AG04450 (cell line): ENCODE measurements around the gene TEC. TPM values are rescaled to one million over a fixed set of nuclear protein-coding genes. Genes with fewer than 3 reads are reported as not detected.

Experiments used
- CTCF ChIA-PET: fragments of 300-600, 350-600 bp; formaldehyde crosslinking; extraction: SDS; loops from one replicate; lab custom pipeline; 2022; ENCODE audit warnings: antibody characterized with exemption, inconsistent platforms; lab: Charles Lee
- POLR2A ChIA-PET: fragments of 350-600 bp; formaldehyde crosslinking; extraction: SDS; loops from one replicate; lab custom pipeline; 2021; ENCODE audit warnings: antibody characterized with exemption, inconsistent platforms; lab: Yijun Ruan, JAX
- DNase-seq: peaks from one replicate; pipeline ENCODE4 v3.0.0-alpha.2; 2011; ENCODE audit warnings: low read depth, low spot score
- H3K27ac ChIP-seq: one replicate; pipeline ENCODE4 v1.5.1; 2012; ENCODE audit warnings: low read depth, low read length, control low read depth
- H3K27me3 ChIP-seq: one replicate; pipeline ENCODE4 v1.6.0; 2012; ENCODE audit warnings: low read length; ENCODE audit not compliant: control insufficient read depth, insufficient read depth
- H3K4me3 ChIP-seq: 2 replicates; pipeline ENCODE4 v1.5.1; 2011; ENCODE audit warnings: mild to moderate bottlenecking, low read depth, low read length, control low read depth
- H3K9me3 ChIP-seq: 2 replicates; pipeline ENCODE4 v1.5.1; 2012; ENCODE audit warnings: low read length; ENCODE audit not compliant: control insufficient read depth, insufficient read depth
- polyA plus RNA-seq: library from polyadenylated mRNA; depleted of rRNA; stranded (reverse); fragments of >200 nt; gene quantifications from 2 replicates; pipeline ENCODE4 v1.2.3, GENCODE V29; 2011
- TF ChIP-seq, protein P1 (sequence below): IDR thresholded peaks from 2 replicates; pipeline ENCODE4 v1.5.1; 2011; ENCODE audit warnings: low read depth, low read length, control low read depth, inconsistent platforms

Gene TEC
- polyA plus RNA-seq, 1 experiment, result 0.21 TPM

DNA sequence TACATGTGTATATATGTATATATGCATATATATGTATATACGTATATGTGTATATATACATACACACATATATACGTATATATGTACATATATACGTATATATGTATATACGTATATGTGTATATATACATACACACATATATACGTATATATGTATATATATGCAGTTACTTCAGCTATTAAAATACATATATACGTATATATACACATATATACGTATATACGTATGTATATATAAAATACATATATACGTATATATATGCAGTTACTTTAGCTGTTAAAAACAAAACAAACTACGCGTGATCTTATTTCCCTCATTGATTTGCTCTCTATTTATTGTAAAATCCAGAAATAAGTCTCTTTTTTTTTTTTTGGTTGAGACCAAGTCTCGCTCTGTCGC is 149.5 kb downstream of the TEC start:
- Histone ChIP-seq H3K9me3 (no peaks in the 10 kb centered on the region), H3K4me3 (no peak overlapping the region), H3K27ac (no peak overlapping the region), H3K27me3 (peaks cover 9% of the 10 kb centered on the region)
- TF ChIP-seq, protein P1, sequence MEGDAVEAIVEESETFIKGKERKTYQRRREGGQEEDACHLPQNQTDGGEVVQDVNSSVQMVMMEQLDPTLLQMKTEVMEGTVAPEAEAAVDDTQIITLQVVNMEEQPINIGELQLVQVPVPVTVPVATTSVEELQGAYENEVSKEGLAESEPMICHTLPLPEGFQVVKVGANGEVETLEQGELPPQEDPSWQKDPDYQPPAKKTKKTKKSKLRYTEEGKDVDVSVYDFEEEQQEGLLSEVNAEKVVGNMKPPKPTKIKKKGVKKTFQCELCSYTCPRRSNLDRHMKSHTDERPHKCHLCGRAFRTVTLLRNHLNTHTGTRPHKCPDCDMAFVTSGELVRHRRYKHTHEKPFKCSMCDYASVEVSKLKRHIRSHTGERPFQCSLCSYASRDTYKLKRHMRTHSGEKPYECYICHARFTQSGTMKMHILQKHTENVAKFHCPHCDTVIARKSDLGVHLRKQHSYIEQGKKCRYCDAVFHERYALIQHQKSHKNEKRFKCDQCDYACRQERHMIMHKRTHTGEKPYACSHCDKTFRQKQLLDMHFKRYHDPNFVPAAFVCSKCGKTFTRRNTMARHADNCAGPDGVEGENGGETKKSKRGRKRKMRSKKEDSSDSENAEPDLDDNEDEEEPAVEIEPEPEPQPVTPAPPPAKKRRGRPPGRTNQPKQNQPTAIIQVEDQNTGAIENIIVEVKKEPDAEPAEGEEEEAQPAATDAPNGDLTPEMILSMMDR, result no peak
- ChIA-PET POLR2A (no interaction called here), CTCF (no interaction called here)
- no peak for DNase-seq

DNA sequence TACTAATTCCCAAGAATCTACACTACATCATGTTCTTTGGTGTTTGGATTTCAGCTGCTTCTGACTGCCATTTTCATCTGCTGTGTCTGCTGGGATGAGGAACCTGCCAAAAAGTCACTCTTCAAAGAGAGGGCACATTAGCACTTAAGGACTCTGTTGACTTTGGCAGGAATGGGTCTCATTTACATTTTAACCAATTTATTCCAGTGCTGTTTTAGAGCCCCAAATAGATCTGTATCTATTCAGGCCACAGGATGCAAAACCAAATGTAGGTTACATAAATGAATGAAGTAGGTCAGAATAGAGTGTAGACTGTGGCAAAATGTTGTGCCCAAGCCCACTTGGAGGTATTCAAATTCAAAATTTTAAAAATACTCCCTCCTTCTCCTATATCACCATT is 150.0 kb downstream of the TEC start:
- Histone ChIP-seq H3K27me3 (peaks cover 9% of the 10 kb centered on the region), H3K9me3 (no peaks in the 10 kb centered on the region), H3K27ac (no peak overlapping the region), H3K4me3 (no peak overlapping the region)
- ChIA-PET POLR2A (no interaction called here), CTCF (no interaction called here)
- TF ChIP-seq, protein P1, result no peak
- DNase-seq, result no peak

DNA sequence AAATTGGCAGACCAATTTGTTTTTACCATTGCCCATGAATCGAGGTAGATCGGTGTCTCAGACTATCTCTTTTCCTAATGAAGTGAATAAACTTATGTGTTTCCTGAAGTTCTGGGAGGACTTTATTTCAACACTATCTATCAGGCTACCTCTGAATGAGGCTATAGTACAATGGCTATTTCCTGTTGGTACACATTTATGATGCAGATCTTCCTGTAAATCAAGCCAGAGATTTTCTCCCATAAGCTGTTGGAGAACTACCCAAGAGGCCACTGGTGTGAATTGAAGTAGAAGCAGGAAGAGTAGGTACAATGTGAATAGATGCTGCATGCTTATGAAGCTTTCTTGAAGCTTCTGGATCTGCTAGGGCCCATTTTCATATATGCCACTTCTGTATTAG is 151.6 kb downstream of the TEC start:
- no peak for DNase-seq
- H3K27me3 ChIP-seq, result peaks cover 7% of the 10 kb centered on the region
- POLR2A ChIA-PET, result no interaction called here
- no peak overlapping the region for H3K4me3 ChIP-seq
- TF ChIP-seq, protein P1, result no peak
- H3K27ac ChIP-seq, result no peak overlapping the region
- CTCF ChIA-PET, result no interaction called here
- H3K9me3 ChIP-seq, result no peaks in the 10 kb centered on the region

DNA sequence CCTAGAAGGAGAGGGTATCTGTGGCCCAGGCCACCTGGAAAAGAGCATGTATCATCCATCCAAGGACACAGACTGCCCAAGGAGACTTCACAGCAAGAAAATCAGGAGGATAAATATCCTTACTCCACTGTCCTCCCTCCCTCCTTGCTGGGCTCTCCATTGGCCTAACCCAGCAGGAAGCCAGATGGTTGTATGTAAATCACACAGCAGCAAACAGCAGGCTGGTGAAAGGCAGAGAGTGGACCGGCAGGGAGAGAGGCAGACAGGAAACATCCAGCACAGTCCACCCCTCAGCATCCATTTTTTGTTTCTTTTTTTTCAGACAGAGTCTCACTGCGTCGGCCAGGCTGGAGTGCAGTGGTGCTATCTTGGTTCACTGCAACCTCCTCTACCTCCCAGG is 153.1 kb downstream of the TEC start:
- DNase-seq, result no peak
- Histone ChIP-seq H3K27ac (no peak overlapping the region), H3K4me3 (no peak overlapping the region), H3K27me3 (peaks cover 7% of the 10 kb centered on the region), H3K9me3 (no peaks in the 10 kb centered on the region)
- TF ChIP-seq, protein P1, result no peak
- CTCF ChIA-PET, result no interaction called here
- POLR2A ChIA-PET, result no interaction called here

DNA sequence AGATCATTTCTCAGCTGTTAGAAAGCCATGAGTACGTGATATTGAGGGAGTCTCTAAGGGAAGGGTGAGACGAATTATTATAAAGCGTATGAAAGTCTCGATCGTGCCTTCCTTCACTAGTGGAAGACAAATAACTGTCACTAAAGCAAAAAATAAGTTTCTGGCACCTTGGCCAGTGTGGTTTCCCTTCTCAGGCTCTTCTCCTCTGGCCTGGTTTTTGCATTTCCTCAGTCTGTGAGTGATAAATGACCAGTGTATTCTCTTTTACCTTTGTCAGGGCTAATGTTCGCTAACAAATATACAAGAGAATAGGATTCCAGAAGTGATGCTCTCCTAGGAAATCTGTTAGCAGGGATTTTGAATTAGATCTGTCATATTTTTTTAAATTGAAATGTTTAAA is 155.2 kb downstream of the TEC start:
- Histone ChIP-seq H3K4me3 (no peak overlapping the region), H3K27ac (no peak overlapping the region), H3K9me3 (no peaks in the 10 kb centered on the region), H3K27me3 (peaks cover under 1% of the 10 kb centered on the region)
- TF ChIP-seq, protein P1, result no peak
- ChIA-PET POLR2A (no interaction called here), CTCF (no interaction called here)
- no peak for DNase-seq
